ENCODE measurements around the gene NALCN.

NALCN gene

GRCh38 chr13:101360525-101360924 lies 55.8 kb downstream of the NALCN start:
- no peak for TF ChIP-seq CTCF (conservative IDR thresholded peaks at IDR 0.05; ENCODE audit: low read depth, low read length)
- Histone ChIP-seq H4K20me1 (ENCODE audit: insufficient read depth) (no peaks in the 10 kb centered on the region), H2AFZ (ENCODE audit: low read depth) (no peak overlapping the region), H3K27me3 (ENCODE audit: insufficient read depth, low read depth) (no peaks in the 10 kb centered on the region), H3K4me2 (no peak overlapping the region), H3K9ac (no peak overlapping the region), H3K27ac (no peak overlapping the region), H3K4me1 (ENCODE audit: low read depth, poor library complexity, severe bottlenecking) (no peaks in the 10 kb centered on the region), H3K4me3 (IDR thresholded peaks at IDR 0.05; ENCODE audit: insufficient read depth, low read depth, low read length) (no peak overlapping the region), H3K36me3 (ENCODE audit: insufficient read depth) (no peaks in the 10 kb centered on the region), H3K79me2 (ENCODE audit: insufficient read depth, low read depth) (no peaks in the 10 kb centered on the region)

- no peaks in the 10 kb centered on the region for H4K20me1 ChIP-seq (ENCODE audit: insufficient read depth)
- no peaks in the 10 kb centered on the region for H3K27me3 ChIP-seq (ENCODE audit: insufficient read depth, low read depth)
- no peaks in the 10 kb centered on the region for H3K79me2 ChIP-seq (ENCODE audit: insufficient read depth, low read depth)
- H3K27ac ChIP-seq, result no peak overlapping the region
- H3K9ac ChIP-seq, result no peak overlapping the region
- TF ChIP-seq CTCF (conservative IDR thresholded peaks at IDR 0.05; ENCODE audit: low read depth, low read length), result no peak
- H3K4me1 ChIP-seq (ENCODE audit: low read depth, poor library complexity, severe bottlenecking), result no peaks in the 10 kb centered on the region
- H2AFZ ChIP-seq (ENCODE audit: low read depth), result no peak overlapping the region
- H3K4me3 ChIP-seq (IDR thresholded peaks at IDR 0.05; ENCODE audit: insufficient read depth, low read depth, low read length), result no peak overlapping the region
- H3K4me2 ChIP-seq, result no peak overlapping the region
- no peaks in the 10 kb centered on the region for H3K36me3 ChIP-seq (ENCODE audit: insufficient read depth)
Observed at GRCh38 chr13:101354895-101355294, 61.4 kb downstream of the NALCN start.

GRCh38 chr13:101346942-101347728 lies 69.2 kb downstream of the NALCN start:
- TF ChIP-seq CTCF (conservative IDR thresholded peaks at IDR 0.05; ENCODE audit: low read depth, low read length), result no peak
- no peak overlapping the region for H3K9ac ChIP-seq
- no peaks in the 10 kb centered on the region for H3K27me3 ChIP-seq (ENCODE audit: insufficient read depth, low read depth)
- no peaks in the 10 kb centered on the region for H3K4me1 ChIP-seq (ENCODE audit: low read depth, poor library complexity, severe bottlenecking)
- no peak overlapping the region for H3K27ac ChIP-seq
- H3K4me2 ChIP-seq, result no peak overlapping the region
- H3K4me3 ChIP-seq (IDR thresholded peaks at IDR 0.05; ENCODE audit: insufficient read depth, low read depth, low read length), result no peak overlapping the region
- H3K79me2 ChIP-seq (ENCODE audit: insufficient read depth, low read depth), result no peaks in the 10 kb centered on the region
- H2AFZ ChIP-seq (ENCODE audit: low read depth), result no peak overlapping the region
- no peaks in the 10 kb centered on the region for H3K36me3 ChIP-seq (ENCODE audit: insufficient read depth)
- no peaks in the 10 kb centered on the region for H4K20me1 ChIP-seq (ENCODE audit: insufficient read depth)

GRCh38 chr13:101346161-101346560 lies 70.1 kb downstream of the NALCN start:
- no peaks in the 10 kb centered on the region for H3K27me3 ChIP-seq (ENCODE audit: insufficient read depth, low read depth)
- H3K27ac ChIP-seq, result no peak overlapping the region
- no peak overlapping the region for H3K9ac ChIP-seq
- H3K4me1 ChIP-seq (ENCODE audit: low read depth, poor library complexity, severe bottlenecking), result no peaks in the 10 kb centered on the region
- TF ChIP-seq CTCF (conservative IDR thresholded peaks at IDR 0.05; ENCODE audit: low read depth, low read length), result no peak
- H3K4me2 ChIP-seq, result no peak overlapping the region
- no peaks in the 10 kb centered on the region for H4K20me1 ChIP-seq (ENCODE audit: insufficient read depth)
- H3K79me2 ChIP-seq (ENCODE audit: insufficient read depth, low read depth), result no peaks in the 10 kb centered on the region
- no peaks in the 10 kb centered on the region for H3K36me3 ChIP-seq (ENCODE audit: insufficient read depth)
- no peak overlapping the region for H2AFZ ChIP-seq (ENCODE audit: low read depth)
- H3K4me3 ChIP-seq (IDR thresholded peaks at IDR 0.05; ENCODE audit: insufficient read depth, low read depth, low read length), result no peak overlapping the region

All from KMS-11 (cell line).